Osteoblast (primary cell): ENCODE results near the gene TMC3. TPM values are rescaled to one million over a fixed set of nuclear protein-coding genes. Genes with fewer than 3 reads are reported as not detected.

Experiments used
- DNase-seq: peaks from one replicate; pipeline ENCODE4 v3.0.0; 2011; ENCODE audit warnings: low spot score, mixed read lengths; ENCODE audit not compliant: insufficient read length; ENCODE audit errors: missing footprints
- H2AFZ ChIP-seq: 2 replicates; pipeline ENCODE4 v1.6.0; 2011; ENCODE audit warnings: mild to moderate bottlenecking, low read length
- H3K27ac ChIP-seq: 2 replicates; pipeline ENCODE4 v1.5.1; 2011; ENCODE audit warnings: mild to moderate bottlenecking, low read depth, low read length, moderate library complexity
- H3K27me3 ChIP-seq: 2 replicates; pipeline ENCODE4 v1.6.0; 2012; ENCODE audit warnings: mild to moderate bottlenecking, control low read depth, inconsistent platforms, low read length, moderate library complexity; ENCODE audit not compliant: insufficient read depth
- H3K36me3 ChIP-seq: 2 replicates; pipeline ENCODE4 v1.5.1; 2011; ENCODE audit warnings: mild to moderate bottlenecking, low read length, control low read depth, moderate library complexity; ENCODE audit not compliant: insufficient read depth
- H3K4me1 ChIP-seq: 2 replicates; pipeline ENCODE4 v1.5.1; 2011; ENCODE audit warnings: mild to moderate bottlenecking, low read length, control low read depth, moderate library complexity; ENCODE audit not compliant: insufficient read depth
- H3K4me2 ChIP-seq: 2 replicates; pipeline ENCODE4 v1.6.0; 2011; ENCODE audit warnings: mild to moderate bottlenecking, low read length; ENCODE audit not compliant: insufficient read depth
- H3K4me3 ChIP-seq: fragments of 200-600 bp; sonication (generic); 3 replicates; pipeline ENCODE4 v1.5.1; 2012; ENCODE audit warnings: mild to moderate bottlenecking, low read length, inconsistent platforms; ENCODE audit not compliant: insufficient read depth
- H3K79me2 ChIP-seq: 2 replicates; pipeline ENCODE4 v1.6.0; 2012; ENCODE audit warnings: mild to moderate bottlenecking, low read length, control low read depth, inconsistent platforms; ENCODE audit not compliant: insufficient read depth
- H3K9me3 ChIP-seq: 2 replicates; pipeline ENCODE4 v1.5.1; 2011; ENCODE audit warnings: low read depth, low read length, control low read depth
- H4K20me1 ChIP-seq: 2 replicates; pipeline ENCODE4 v1.6.0; 2012; ENCODE audit warnings: mild to moderate bottlenecking, low read length, control low read depth; ENCODE audit not compliant: insufficient read depth
- total RNA-seq: library from RNA; depleted of rRNA; stranded (reverse); fragments of >200 nt; gene quantifications from 2 replicates; pipeline ENCODE4 v1.2.3, GENCODE V29; 2012
- TF ChIP-seq, protein P1 (sequence below): IDR thresholded peaks from 2 replicates; pipeline ENCODE4 v1.5.1; 2011; ENCODE audit warnings: mild to moderate bottlenecking, low read depth, low read length, moderate library complexity; ENCODE audit errors: extremely low read depth

The TMC3 gene
- total RNA-seq, 1 donor: not detected

GRCh38 chr15:81303244-81304225 is 70.5 kb downstream of the TMC3 start:
- TF ChIP-seq, protein P1, sequence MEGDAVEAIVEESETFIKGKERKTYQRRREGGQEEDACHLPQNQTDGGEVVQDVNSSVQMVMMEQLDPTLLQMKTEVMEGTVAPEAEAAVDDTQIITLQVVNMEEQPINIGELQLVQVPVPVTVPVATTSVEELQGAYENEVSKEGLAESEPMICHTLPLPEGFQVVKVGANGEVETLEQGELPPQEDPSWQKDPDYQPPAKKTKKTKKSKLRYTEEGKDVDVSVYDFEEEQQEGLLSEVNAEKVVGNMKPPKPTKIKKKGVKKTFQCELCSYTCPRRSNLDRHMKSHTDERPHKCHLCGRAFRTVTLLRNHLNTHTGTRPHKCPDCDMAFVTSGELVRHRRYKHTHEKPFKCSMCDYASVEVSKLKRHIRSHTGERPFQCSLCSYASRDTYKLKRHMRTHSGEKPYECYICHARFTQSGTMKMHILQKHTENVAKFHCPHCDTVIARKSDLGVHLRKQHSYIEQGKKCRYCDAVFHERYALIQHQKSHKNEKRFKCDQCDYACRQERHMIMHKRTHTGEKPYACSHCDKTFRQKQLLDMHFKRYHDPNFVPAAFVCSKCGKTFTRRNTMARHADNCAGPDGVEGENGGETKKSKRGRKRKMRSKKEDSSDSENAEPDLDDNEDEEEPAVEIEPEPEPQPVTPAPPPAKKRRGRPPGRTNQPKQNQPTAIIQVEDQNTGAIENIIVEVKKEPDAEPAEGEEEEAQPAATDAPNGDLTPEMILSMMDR: no peak
- Histone ChIP-seq H4K20me1 (no peaks in the 10 kb centered on the region), H3K9me3 (no peaks in the 10 kb centered on the region), H3K36me3 (no peaks in the 10 kb centered on the region), H3K27me3 (no peaks in the 10 kb centered on the region), H2AFZ (peak overlapping the region; percentile 42), H3K4me3 (no peak overlapping the region), H3K79me2 (no peaks in the 10 kb centered on the region), H3K4me2 (peak overlapping the region; percentile 15), H3K4me1 (peaks cover 19% of the 10 kb centered on the region), H3K27ac (peak overlapping the region; percentile 70)
- no peak for DNase-seq

DNA sequence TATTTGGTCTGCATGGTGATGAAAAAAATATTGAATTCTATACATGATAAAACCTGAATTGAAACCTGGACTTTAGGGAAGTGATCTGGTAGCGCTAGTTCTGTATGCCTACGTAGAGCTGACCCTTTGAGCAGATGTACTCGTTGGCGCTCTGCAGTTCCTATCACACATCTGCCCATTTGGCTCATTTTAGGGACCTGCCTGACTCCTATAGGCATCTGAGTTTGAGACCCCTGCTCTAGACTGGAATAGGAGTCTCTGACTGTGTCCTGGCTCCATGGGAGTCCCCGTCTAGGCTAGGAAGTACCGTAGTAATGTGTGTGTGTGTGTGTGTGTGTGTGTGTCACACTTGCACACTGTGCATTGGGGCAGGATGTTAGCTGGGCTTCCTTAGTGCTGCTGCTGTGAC is 71.3 kb downstream of the TMC3 start:
- Histone ChIP-seq H2AFZ (no peak overlapping the region), H3K27me3 (no peaks in the 10 kb centered on the region), H3K4me2 (no peak overlapping the region), H3K4me1 (peaks cover 13% of the 10 kb centered on the region), H3K79me2 (no peaks in the 10 kb centered on the region), H3K9me3 (no peaks in the 10 kb centered on the region), H3K36me3 (no peaks in the 10 kb centered on the region), H3K4me3 (no peak overlapping the region), H3K27ac (no peak overlapping the region), H4K20me1 (no peaks in the 10 kb centered on the region)
- DNase-seq: no peak
- TF ChIP-seq, protein P1: no peak

- H3K4me2 ChIP-seq: no peak overlapping the region
- H3K4me3 ChIP-seq: no peak overlapping the region
- no peaks in the 10 kb centered on the region for H3K9me3 ChIP-seq
- H3K79me2 ChIP-seq: no peaks in the 10 kb centered on the region
- H3K36me3 ChIP-seq: no peaks in the 10 kb centered on the region
- no peaks in the 10 kb centered on the region for H3K27me3 ChIP-seq
- peaks cover 18% of the 10 kb centered on the region for H3K4me1 ChIP-seq
- no peak for DNase-seq
- no peaks in the 10 kb centered on the region for H4K20me1 ChIP-seq
- no peak overlapping the region for H2AFZ ChIP-seq
- TF ChIP-seq, protein P1: no peak
- no peak overlapping the region for H3K27ac ChIP-seq
Observed at GRCh38 chr15:81301815-81302399, 72.1 kb downstream of the TMC3 start.

DNA sequence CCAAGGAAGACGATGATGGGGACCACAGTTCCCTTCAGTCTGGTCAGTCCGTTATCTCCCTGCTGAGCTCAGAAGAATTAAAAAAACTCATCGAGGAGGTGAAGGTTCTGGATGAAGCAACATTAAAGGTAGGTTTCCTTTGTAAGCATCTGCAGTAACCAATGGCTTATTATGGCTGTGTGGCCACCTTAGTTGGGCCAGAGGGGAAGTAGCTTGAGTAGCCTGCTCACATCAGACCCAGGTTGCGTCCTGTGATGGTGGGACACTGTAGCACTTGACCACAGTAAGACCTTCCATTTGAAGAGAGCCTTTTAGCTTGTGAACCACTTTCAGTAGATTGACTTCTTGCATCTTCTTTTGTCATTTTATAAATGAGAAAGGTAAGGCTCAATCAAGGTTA is 72.6 kb downstream of the TMC3 start:
- DNase-seq: no peak
- Histone ChIP-seq H3K79me2 (no peaks in the 10 kb centered on the region), H4K20me1 (no peaks in the 10 kb centered on the region), H3K9me3 (no peaks in the 10 kb centered on the region), H3K36me3 (no peaks in the 10 kb centered on the region), H3K4me2 (no peak overlapping the region), H3K27ac (no peak overlapping the region), H3K4me3 (no peak overlapping the region), H2AFZ (no peak overlapping the region), H3K4me1 (peaks cover 18% of the 10 kb centered on the region), H3K27me3 (no peaks in the 10 kb centered on the region)
- TF ChIP-seq, protein P1: no peak
